NB4 (cell line): Measurements from ENCODE around the gene DHRS3.
A peak's percentile ranks its signal among the peaks of the same experiment; 100 is the strongest.

Experiments
- DNase-seq: peaks from one replicate; pipeline ENCODE4 v3.0.0; 2010; ENCODE audit warnings: low read depth
- H3K4me3 ChIP-seq: one replicate; pipeline ENCODE4 v1.5.1; 2011; ENCODE audit warnings: mild to moderate bottlenecking, low read depth, low read length, moderate library complexity
- MAX ChIP-seq: IDR thresholded peaks from 2 replicates; pipeline ENCODE4 v1.6.1; 2011; ENCODE audit warnings: low read depth, low read length
- MYC ChIP-seq: IDR thresholded peaks from 2 replicates; pipeline ENCODE4 v1.6.1; 2011; ENCODE audit warnings: low read depth, low read length
- POLR2A ChIP-seq: IDR thresholded peaks from 2 replicates; pipeline ENCODE4 v1.6.1; 2011; ENCODE audit warnings: mild to moderate bottlenecking; ENCODE audit not compliant: insufficient read length; ENCODE audit errors: extremely low read depth
- TF ChIP-seq, protein P1 (sequence below): IDR thresholded peaks from one replicate; pipeline ENCODE4 v1.5.1; 2012; ENCODE audit warnings: low read depth, low read length

DHRS3 gene

DNA sequence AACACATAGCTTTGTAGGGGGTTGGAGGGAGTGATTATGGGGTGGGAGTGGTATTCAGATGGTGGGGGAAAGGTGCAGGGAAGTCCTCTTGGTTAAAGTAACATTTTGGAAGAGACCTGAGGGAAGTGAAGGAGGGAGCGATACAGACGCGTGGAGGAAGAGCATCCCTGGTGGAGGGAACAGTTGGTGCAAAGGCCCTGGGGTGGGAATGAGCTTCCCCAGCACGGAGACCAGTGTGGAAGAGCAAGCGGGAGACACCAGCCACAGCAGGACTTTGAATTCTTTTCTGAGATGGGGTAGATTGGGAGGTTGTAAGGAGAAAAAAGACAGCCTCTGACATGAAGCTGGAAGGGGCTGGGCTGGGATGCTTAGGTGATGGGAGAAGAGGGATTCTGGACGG, 23.5 kb downstream of the DHRS3 start:
- DNase-seq, result no peak
- TF ChIP-seq, protein P1, sequence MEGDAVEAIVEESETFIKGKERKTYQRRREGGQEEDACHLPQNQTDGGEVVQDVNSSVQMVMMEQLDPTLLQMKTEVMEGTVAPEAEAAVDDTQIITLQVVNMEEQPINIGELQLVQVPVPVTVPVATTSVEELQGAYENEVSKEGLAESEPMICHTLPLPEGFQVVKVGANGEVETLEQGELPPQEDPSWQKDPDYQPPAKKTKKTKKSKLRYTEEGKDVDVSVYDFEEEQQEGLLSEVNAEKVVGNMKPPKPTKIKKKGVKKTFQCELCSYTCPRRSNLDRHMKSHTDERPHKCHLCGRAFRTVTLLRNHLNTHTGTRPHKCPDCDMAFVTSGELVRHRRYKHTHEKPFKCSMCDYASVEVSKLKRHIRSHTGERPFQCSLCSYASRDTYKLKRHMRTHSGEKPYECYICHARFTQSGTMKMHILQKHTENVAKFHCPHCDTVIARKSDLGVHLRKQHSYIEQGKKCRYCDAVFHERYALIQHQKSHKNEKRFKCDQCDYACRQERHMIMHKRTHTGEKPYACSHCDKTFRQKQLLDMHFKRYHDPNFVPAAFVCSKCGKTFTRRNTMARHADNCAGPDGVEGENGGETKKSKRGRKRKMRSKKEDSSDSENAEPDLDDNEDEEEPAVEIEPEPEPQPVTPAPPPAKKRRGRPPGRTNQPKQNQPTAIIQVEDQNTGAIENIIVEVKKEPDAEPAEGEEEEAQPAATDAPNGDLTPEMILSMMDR, result no peak
- TF ChIP-seq MYC (no peak), MAX (no peak), POLR2A (no peak)
- no peak overlapping the region for H3K4me3 ChIP-seq

DNA sequence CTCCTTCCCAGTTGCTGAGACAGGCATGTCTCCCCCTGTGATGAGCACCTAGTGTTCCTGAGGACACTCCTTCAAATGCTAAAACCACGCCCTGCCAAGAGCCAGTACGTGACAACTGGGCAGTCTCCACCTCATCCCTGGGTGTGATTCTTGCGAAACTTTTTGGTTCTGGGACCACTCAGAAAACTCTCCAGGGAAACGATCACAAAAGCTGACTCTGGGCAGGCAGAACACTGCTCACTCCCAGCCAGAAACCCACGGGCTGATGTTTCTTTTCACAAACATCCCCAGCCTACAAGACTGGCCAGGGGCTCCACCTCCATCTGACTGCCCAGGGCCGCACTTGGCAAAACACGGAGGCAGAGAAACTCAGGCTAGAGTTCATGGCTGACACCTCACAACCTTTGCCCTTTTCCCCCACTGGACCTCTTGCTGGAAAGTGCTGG, 24.4 kb downstream of the DHRS3 start:
- DNase-seq, result peak; percentile 43
- no peak for TF ChIP-seq POLR2A
- no peak overlapping the region for H3K4me3 ChIP-seq

- no peak for TF ChIP-seq POLR2A
- TF ChIP-seq, protein P1, result no peak
- TF ChIP-seq MYC, result no peak
- no peak for TF ChIP-seq MAX
- H3K4me3 ChIP-seq, result no peak overlapping the region
- no peak for DNase-seq
Measured at GRCh38 chr1:12592496-12592895, 25.5 kb downstream of the DHRS3 start.

DNA sequence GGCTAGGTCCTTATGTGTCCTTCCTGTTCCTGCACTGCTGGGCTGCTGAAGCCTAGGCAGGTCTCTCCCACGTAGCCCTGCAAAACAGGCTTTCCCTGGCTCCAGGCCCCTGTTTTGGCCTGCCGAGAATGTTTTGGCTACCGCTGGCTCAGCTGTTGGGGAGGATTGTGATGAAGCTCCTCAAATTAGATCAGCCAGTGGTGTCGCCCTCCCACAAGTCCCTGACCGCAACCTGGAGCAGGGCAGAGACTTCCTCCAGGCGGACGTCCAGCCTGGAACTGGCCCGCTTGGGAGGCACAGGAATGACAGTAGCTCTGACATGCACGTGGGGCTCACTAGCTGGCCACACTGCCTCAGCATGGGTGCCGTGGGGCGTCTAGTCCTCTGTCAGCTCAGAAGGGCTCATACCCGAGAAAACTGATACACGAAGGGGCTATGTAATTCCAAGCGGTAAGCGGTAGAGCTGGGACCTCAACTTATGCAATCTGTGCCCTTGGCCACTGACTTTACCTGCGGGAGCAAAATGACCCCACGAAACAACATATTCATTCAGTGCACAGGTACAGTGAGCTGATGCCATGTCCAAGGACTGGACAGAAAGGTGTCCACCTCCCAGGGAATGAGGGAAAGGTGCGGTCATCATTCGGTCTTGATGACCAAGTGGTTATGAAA, 26.6 kb downstream of the DHRS3 start:
- DNase-seq, result no peak
- TF ChIP-seq POLR2A, result no peak
- no peak for TF ChIP-seq MYC
- TF ChIP-seq, protein P1, result no peak
- TF ChIP-seq MAX, result no peak
- no peak overlapping the region for H3K4me3 ChIP-seq

- DNase-seq, result no peak
Measured at GRCh38 chr1:12588695-12589094, 29.3 kb downstream of the DHRS3 start.

DNA sequence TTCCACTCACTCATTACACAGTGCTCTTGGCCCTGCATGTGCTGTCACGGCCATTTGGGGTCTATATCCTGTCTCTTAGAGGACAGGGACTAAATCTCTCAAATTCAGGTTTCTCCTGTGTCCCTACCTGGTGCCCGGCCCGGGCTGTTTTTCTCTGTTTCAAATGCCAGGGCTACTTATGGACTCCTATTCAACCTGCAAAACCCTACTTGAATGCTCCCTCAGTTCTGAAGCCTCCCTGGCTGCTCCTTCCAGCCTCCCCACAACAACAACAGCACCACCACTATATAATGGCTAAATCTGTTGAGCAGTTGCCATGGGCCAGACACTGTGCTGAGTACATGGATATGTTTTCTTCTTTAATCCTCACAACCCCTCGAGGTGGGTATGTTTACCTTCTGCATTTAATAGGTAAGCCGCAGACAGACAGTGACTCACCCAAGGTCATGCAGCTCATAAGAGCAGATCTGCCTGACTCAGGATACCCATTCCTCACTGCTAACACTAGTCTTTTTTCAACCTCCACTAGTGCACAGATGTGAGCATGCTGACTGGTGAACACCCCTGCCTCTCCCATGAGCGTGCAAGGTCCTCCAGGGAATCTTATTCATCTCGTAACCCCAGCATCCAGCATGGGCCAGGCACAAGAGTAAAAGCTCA, 29.9 kb downstream of the DHRS3 start:
- no peak for TF ChIP-seq POLR2A
- TF ChIP-seq MAX, result no peak
- TF ChIP-seq MYC, result no peak
- TF ChIP-seq, protein P1, result no peak
- H3K4me3 ChIP-seq, result no peak overlapping the region
- no peak for DNase-seq

More at GRCh38 chr1:12588695-12589094, 29.3 kb downstream of the DHRS3 start:
- no peak for TF ChIP-seq MYC
- TF ChIP-seq, protein P1, result no peak
- no peak for TF ChIP-seq MAX
- TF ChIP-seq POLR2A, result no peak
- H3K4me3 ChIP-seq, result no peak overlapping the region
